ENCODE data around the gene BABAM2.
"Not testable (repeated sequence)": the region's sequence is repeated elsewhere in the genome, so short reads cannot be mapped to it uniquely, and the experiment has no call there.

Gene BABAM2

GRCh38 chr2:28327956-28328922, 437.7 kb downstream of the BABAM2 start:
- DNase-seq (ENCODE audit: low read depth in 2 of 2): peak; percentile 64 to 66

- DNase-seq (ENCODE audit: low read depth in 2 of 2): no peak
Measured at GRCh38 chr2:28329184-28329583, 438.7 kb downstream of the BABAM2 start.

GRCh38 chr2:28330722-28331121, 440.2 kb downstream of the BABAM2 start:
- not testable (repeated sequence) for DNase-seq (ENCODE audit: low read depth in 2 of 2)

- not testable (repeated sequence) for DNase-seq (ENCODE audit: low read depth in 2 of 2)
Measured at GRCh38 chr2:28331797-28332196, 441.3 kb downstream of the BABAM2 start.

- no peak for DNase-seq (ENCODE audit: low read depth in 2 of 2)
Measured at GRCh38 chr2:28332696-28333095, 442.2 kb downstream of the BABAM2 start.

GRCh38 chr2:28333606-28334526, 443.3 kb downstream of the BABAM2 start:
- DNase-seq (ENCODE audit: low read depth in 2 of 2): no peak

GRCh38 chr2:28334527-28334894, 444.0 kb downstream of the BABAM2 start:
- DNase-seq (ENCODE audit: low read depth in 2 of 2): no peak

- DNase-seq (ENCODE audit: low read depth in 2 of 2): not testable (repeated sequence)
Measured at GRCh38 chr2:28335265-28335664, 444.7 kb downstream of the BABAM2 start.

- DNase-seq (ENCODE audit: low read depth in 2 of 2): no peak
Measured at GRCh38 chr2:28335666-28336065, 445.1 kb downstream of the BABAM2 start.

- no peak for DNase-seq (ENCODE audit: low read depth in 2 of 2)
Measured at GRCh38 chr2:28336264-28336980, 445.9 kb downstream of the BABAM2 start.

- no peak for DNase-seq (ENCODE audit: low read depth in 2 of 2)
Measured at GRCh38 chr2:28336982-28337627, 446.6 kb downstream of the BABAM2 start.

- DNase-seq (ENCODE audit: low read depth in 2 of 2): peak; percentile 91
Measured at GRCh38 chr2:28338046-28338817, 447.7 kb downstream of the BABAM2 start.

GRCh38 chr2:28338831-28339321, 448.3 kb downstream of the BABAM2 start:
- no peak for DNase-seq (ENCODE audit: low read depth in 2 of 2)

- DNase-seq (ENCODE audit: low read depth in 2 of 2): no peak
Measured at GRCh38 chr2:28339516-28340175, 449.1 kb downstream of the BABAM2 start.

- DNase-seq (ENCODE audit: low read depth in 2 of 2): no peak
Measured at GRCh38 chr2:28340312-28341202, 450.0 kb downstream of the BABAM2 start.

GRCh38 chr2:28341208-28341891, 450.8 kb downstream of the BABAM2 start:
- DNase-seq (ENCODE audit: low read depth in 2 of 2): no peak

GRCh38 chr2:28342081-28342967, 451.8 kb downstream of the BABAM2 start:
- no peak for DNase-seq (ENCODE audit: low read depth in 2 of 2)

All from fibroblast of skin of left biceps (primary cell).